Mesodermal cell (in vitro differentiated cells): ENCODE data around the gene PEX12. TPM values are rescaled to one million over a fixed set of nuclear protein-coding genes. Genes with fewer than 3 reads are reported as not detected.
"Not testable (repeated sequence)": the region's sequence is repeated elsewhere in the genome, so short reads cannot be mapped to it uniquely, and the experiment has no call there.

Experiments
- H3K27ac ChIP-seq: 2 replicates; pipeline ENCODE4 v1.7.0; 2013; ENCODE audit warnings: mild to moderate bottlenecking, low read depth, low read length, moderate library complexity; ENCODE audit not compliant: severe bottlenecking
- H3K36me3 ChIP-seq: 2 replicates; pipeline ENCODE4 v1.7.1; 2013; ENCODE audit warnings: mild to moderate bottlenecking, low read length, moderate library complexity; ENCODE audit not compliant: control insufficient read depth, insufficient read depth
- H3K4me1 ChIP-seq: one replicate; pipeline ENCODE4 v1.7.1; 2013; ENCODE audit warnings: mild to moderate bottlenecking, low read length; ENCODE audit not compliant: insufficient read depth, control insufficient read depth, poor library complexity, severe bottlenecking
- H3K4me3 ChIP-seq: 2 replicates; pipeline ENCODE4 v1.7.0; 2013; ENCODE audit warnings: low read length, control low read depth, mild to moderate bottlenecking; ENCODE audit not compliant: insufficient read depth, poor library complexity, severe bottlenecking; ENCODE audit errors: extremely low read depth
- H3K9me3 ChIP-seq: 2 replicates; pipeline ENCODE4 v1.7.1; 2013; ENCODE audit warnings: mild to moderate bottlenecking, low read length, moderate library complexity; ENCODE audit not compliant: control insufficient read depth
- WGBS, 2 experiments: methylation state at CpG; one replicate each; pipeline ENCODE4 v1.1.5; 2013; ENCODE audit warnings: missing lambda C conversion rate in 2 of 2; ENCODE audit not compliant: insufficient coverage in 2 of 2; 5-methylcytosine and 5-hydroxymethylcytosine counted together
- polyA plus RNA-seq, 2 experiments: library from polyadenylated mRNA; stranded (reverse); fragments of 50-300 nt; gene quantifications; one replicate each; pipeline ENCODE4 v1.2.3, GENCODE V29; 2013

PEX12 gene
- polyA plus RNA-seq (2013, experiment 1 of 2) = 6.4 TPM
- polyA plus RNA-seq (2013, experiment 2 of 2) = 5.7 TPM

DNA sequence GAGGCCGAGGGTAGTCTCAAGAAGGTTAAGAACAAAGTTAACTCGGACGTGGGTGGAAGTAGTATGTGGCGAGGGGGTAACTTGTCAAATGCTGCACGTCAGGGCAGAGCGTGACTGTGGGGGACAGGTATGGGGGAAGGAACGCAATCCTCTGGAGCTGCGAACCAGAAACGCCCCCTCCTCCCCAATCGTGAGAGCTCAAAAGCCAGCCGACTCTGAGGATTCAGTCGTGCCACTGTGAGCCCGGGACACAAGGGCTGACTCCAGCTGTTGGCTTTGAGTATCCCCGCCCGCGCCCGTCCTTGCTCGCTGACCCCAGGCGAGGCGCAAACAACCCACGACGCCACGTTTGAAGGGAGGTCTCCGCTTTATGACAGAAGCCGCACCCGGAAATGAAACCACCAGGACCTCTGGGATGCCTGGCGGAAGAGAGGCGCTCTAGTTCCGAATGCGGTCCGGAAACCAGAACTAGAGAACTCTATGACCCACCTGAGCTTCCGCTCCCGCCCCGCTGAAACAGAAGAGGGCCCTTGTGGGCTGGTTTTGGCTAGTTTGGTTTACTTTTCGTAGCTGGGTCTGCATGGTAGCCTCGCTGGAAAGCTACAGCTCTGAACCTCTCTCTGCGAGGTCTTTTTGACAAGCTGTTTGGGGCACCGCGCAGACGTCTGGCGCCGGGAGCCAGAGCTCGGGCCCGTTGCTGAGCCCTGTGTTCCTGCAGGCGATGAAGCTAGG is at the start of gene PEX12:
Gene PEX12, minus strand, starts transcription at position 375 of the 732 bp plus-strand sequence. CDS start 550 bp downstream, outside the sequence.
- Histone ChIP-seq H3K4me1 (no peaks in the 10 kb centered on the region), H3K4me3 (peak within 1 kb of the TSS; percentile 66), H3K9me3 (no peaks in the 10 kb centered on the region), H3K27ac (peak within 1 kb of the TSS; percentile 31), H3K36me3 (peaks cover 25% of the 10 kb centered on the region)
- WGBS, 2 experiments = 0 to 1% methylated on average over 28 to 34 of the region's 45 CpGs

DNA sequence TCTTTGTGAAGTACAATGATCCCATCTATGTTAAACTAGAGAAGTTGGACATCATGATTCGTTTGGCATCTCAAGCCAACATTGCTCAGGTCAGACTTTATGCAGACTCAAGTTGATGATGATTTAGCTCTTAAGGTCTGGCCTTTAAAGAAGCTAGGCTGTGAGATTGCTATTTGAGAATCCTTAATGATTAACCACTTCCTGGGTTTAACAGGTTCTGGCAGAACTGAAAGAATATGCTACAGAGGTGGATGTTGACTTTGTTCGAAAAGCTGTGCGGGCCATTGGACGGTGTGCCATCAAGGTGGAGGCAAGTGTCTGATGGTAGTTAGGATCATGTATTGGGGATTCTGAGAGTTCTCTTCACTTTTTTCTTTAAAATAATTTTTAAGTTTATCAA is 49.0 kb upstream of the PEX12 start:
- Histone ChIP-seq H3K27ac (no peak overlapping the region), H3K9me3 (no peaks in the 10 kb centered on the region), H3K36me3 (peaks cover 65% of the 10 kb centered on the region), H3K4me1 (peaks cover 5% of the 10 kb centered on the region), H3K4me3 (no peak overlapping the region)
- WGBS, 2 experiments = 86 to 89% methylated on average over 1 of the region's 4 CpGs

DNA sequence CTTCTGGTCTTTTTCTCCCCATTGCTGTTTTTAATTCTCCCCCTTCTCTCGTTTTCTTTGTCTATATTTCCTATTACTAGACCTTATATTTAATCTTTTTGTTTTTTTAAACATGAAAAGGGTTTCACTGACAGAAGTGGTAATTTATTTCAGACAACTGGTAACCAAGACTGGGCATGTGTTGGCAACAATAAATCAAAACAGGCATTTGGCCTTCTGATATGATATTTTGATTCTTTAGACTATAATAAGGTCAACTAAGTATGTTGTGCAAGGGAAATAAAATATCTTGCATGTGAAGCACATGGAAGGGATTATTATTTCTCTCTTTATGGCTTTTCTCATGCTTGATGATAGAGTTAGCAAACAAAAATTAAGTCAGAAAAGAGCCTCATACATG is 43.4 kb upstream of the PEX12 start:
- Histone ChIP-seq H3K27ac (no peak overlapping the region), H3K9me3 (no peaks in the 10 kb centered on the region), H3K4me1 (no peaks in the 10 kb centered on the region), H3K36me3 (peaks cover 60% of the 10 kb centered on the region), H3K4me3 (no peak overlapping the region)
- WGBS, 2 experiments = no CpG with 5 or more reads among the region's 1 CpG

DNA sequence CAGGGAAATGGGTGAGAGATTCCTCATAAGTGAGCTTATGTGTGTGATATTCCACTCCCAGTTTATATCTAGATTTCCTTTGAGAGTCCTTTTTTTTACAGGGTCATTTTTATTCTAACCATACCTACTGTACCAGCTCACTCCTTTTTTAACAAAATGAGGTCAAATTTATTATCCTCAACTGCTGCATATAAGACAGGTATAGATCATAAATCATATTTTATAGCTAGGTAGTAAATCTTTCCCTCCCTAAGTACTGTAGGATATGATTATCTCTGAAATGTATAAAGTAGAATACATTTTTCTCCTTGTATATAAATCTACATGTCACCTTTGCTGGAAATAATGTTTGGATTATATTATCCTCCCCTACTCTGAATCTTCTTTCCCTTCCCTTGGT is 40.3 kb upstream of the PEX12 start:
- peaks cover 58% of the 10 kb centered on the region for H3K36me3 ChIP-seq
- H3K4me3 ChIP-seq = no peak overlapping the region
- no peak overlapping the region for H3K27ac ChIP-seq
- H3K4me1 ChIP-seq = no peaks in the 10 kb centered on the region
- no peaks in the 10 kb centered on the region for H3K9me3 ChIP-seq

DNA sequence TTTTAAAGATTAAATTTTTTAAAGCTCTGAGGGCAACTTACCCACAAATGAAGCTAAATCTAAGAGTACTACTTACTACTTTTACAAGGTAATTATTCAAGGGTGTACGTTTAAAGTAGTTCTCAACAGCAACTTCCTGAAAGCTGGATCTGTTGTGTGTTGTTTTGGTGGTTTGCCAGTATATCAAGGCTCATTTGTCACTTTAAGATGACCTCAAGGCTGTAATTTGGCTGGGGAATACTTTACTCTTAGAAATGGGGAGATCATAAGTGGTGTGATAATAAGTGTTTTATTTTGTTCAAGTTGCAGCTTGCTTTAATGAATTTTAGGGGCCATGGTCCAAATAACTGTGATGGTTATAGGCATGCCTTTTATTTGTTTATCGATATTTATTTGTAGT is 39.1 kb upstream of the PEX12 start:
- WGBS, 2 experiments = no CpG with 5 or more reads among the region's 2 CpGs
- Histone ChIP-seq H3K36me3 (peaks cover 59% of the 10 kb centered on the region), H3K4me3 (no peak overlapping the region), H3K4me1 (no peaks in the 10 kb centered on the region), H3K9me3 (no peaks in the 10 kb centered on the region), H3K27ac (no peak overlapping the region)

DNA sequence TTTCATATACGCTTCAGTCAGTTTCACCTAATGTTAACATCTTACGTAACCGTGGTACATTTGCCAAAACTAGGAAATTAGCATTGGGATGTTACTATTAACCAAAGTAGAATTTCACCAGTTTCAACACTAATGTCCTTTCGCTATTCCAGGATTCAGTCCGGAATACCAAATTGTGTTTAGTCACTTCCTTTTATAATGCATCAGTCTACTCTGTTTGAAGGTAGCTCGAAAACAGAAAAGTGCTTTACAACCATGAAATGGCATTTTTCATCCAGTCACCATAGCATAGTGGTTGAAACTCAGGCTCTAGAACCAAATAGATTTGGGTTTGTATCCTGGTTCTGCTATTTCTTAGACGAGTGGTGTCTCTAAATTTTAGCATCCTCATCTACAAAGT is 38.2 kb upstream of the PEX12 start:
- Histone ChIP-seq H3K4me1 (no peaks in the 10 kb centered on the region), H3K27ac (no peak overlapping the region), H3K36me3 (peaks cover 62% of the 10 kb centered on the region), H3K9me3 (no peaks in the 10 kb centered on the region), H3K4me3 (no peak overlapping the region)
- 85 to 100% methylated on average over 1 to 3 of the region's 7 CpGs for WGBS, 2 experiments

DNA sequence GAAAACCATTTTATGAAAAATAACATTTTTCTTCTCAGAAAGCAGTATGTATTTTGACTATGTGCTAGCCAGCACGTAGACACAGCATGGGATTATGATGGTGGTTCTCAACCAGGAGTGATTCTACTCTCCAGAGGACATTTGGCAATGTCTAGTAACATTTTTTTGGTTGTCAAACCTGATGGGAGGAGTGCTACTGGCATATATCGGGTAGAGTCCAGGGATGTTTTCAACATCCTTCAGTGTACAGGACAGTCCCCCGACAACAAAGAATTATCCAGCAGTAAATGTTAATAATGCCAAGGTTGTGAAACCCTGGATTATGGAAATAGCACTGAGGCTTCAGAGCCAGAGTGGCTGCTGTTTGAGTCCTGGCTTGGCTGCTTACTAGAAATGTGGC is 36.4 kb upstream of the PEX12 start:
- Histone ChIP-seq H3K36me3 (peaks cover 69% of the 10 kb centered on the region), H3K4me1 (no peaks in the 10 kb centered on the region), H3K27ac (no peak overlapping the region), H3K9me3 (no peaks in the 10 kb centered on the region), H3K4me3 (no peak overlapping the region)
- WGBS, 2 experiments = 94 to 100% methylated on average over 2 to 3 of the region's 3 CpGs

DNA sequence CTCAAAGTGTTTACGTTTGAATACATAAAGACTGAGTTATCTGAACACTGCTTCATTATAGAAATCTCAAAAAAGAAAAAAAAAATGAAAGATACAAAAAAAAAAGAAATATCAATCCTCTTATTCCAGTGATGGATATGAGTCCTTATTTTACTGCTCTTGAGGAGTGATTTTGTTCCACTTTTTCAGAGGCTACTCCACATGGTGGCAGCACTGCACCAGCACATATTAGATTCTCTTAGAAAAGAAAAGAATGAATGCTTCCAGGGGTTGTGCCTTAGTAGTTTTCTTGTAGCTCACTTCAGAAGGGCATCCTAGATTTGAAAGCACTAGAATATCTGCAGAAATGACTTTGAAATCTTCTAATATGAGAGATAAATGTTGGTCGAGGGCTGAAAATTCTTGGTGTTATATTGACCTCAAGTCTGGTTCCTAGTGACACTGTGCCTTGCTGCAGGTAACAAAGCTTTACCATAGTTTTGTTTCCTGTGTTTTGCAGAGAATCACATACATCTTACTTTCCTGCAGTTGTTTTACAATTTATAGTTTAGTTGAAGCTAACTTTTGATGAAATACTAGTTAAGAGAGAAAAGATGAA is 34.7 kb upstream of the PEX12 start:
- H3K4me3 ChIP-seq = no peak overlapping the region
- peaks cover 76% of the 10 kb centered on the region for H3K36me3 ChIP-seq
- H3K27ac ChIP-seq = no peak overlapping the region
- no peaks in the 10 kb centered on the region for H3K4me1 ChIP-seq
- no peaks in the 10 kb centered on the region for H3K9me3 ChIP-seq
- 60% methylated on average over 1 of the region's 2 CpGs; no CpG with 5 or more reads in 1 of the 2 experiments for whole genome bisulfite sequencing, 2 experiments

DNA sequence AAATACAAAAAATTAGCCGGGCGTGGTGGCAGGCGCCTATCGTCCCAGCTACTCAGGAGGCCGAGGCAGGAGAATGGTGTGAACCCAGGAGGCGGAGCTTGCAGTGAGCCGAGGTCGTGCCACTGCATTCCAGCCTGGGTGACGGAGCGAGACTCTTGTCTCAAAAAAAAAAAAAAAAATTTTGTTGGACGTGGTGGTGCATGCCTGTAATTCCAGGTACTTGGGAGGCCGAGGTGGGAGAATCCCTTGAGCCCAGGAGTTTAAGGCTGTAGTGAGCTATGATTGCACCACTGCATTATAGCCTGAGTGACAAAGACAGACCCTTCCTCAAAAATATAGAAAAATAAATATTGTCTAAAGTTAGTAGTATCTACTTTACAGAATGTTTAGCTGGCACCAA is 32.4 kb upstream of the PEX12 start:
- 92 to 94% methylated on average over 10 to 11 of the region's 12 CpGs for WGBS, 2 experiments
- H3K4me1 ChIP-seq, H3K27ac ChIP-seq, H3K9me3 ChIP-seq, H3K4me3 ChIP-seq: not testable (repeated sequence)
- H3K36me3 ChIP-seq = peaks cover 84% of the 10 kb centered on the region

DNA sequence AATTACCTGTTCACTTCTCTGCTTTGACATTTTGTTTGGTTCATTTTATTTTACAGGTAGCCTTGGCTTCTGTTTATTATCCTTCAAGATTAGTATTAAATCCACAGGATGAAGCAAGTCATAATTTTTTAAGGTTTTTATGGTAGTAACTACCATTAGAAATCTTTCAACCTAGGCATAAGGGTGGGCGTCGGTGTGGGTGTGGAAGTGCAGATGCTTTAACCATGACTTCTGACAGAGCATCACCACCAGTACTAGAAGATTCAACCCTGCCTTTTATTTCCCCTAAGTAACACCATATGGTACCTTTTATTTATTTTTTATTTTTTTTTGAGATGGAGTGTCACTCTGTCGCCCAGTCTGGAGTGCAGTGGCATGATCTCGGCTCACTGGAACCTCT is 31.5 kb upstream of the PEX12 start:
- 95 to 100% methylated on average over 2 of the region's 4 CpGs for WGBS, 2 experiments
- H3K9me3 ChIP-seq = no peaks in the 10 kb centered on the region
- no peak overlapping the region for H3K27ac ChIP-seq
- H3K36me3 ChIP-seq = peaks cover 86% of the 10 kb centered on the region
- H3K4me3 ChIP-seq = no peak overlapping the region
- no peaks in the 10 kb centered on the region for H3K4me1 ChIP-seq

DNA sequence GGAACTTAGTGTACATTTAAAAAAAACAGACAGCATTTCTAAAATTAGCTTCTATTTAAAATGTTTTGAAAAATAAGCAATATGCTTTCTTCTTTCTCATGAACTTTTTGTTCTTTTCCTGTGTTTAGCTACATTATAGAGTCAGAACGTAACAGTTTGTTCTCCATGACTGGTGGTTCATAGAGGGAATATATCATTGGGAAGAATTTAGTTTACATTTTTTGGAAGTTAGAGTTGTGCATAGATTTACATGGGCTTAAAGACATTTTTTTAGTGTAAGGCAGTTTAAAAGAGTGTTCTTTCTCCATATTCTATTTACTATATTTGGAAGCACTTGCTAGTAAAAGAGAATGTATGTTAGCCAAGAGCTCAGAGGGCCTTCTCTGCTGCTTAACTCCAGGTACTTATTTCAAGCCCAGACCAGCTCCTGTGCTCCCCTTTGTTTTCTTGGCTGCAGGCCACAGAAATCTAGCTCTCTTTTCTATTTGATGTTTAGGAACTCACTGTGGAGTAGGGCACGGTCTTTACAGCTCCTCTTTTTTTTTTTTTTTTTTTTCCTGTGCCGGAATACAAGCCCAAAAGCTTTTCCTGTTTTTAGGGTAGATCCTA is 29.0 kb upstream of the PEX12 start:
- H3K9me3 ChIP-seq = no peaks in the 10 kb centered on the region
- 86% methylated on average over 1 of the region's 3 CpGs; no CpG with 5 or more reads in 1 of the 2 experiments for WGBS, 2 experiments
- no peak overlapping the region for H3K27ac ChIP-seq
- H3K4me1 ChIP-seq = no peaks in the 10 kb centered on the region
- peaks cover 92% of the 10 kb centered on the region for H3K36me3 ChIP-seq
- H3K4me3 ChIP-seq = no peak overlapping the region
